ENCODE data around the gene FAM163B.

The FAM163B gene

DNA sequence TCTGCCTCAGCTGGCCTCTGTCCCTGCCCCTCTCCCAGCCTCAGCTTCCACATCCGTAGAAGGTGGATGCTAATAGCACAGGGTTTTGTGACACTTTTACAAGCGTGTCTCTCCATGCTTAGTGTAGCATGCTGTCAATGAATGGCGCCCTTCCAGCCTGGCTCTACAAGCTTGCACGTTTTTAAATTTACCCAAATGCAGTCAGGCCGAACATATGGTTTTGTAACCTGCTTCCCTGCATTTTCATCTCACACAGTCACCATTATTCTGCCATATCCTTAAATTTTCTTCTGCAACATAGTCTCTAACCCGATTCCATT, 28.8 kb downstream of the FAM163B start:
- no peak for DNase-seq

DNA sequence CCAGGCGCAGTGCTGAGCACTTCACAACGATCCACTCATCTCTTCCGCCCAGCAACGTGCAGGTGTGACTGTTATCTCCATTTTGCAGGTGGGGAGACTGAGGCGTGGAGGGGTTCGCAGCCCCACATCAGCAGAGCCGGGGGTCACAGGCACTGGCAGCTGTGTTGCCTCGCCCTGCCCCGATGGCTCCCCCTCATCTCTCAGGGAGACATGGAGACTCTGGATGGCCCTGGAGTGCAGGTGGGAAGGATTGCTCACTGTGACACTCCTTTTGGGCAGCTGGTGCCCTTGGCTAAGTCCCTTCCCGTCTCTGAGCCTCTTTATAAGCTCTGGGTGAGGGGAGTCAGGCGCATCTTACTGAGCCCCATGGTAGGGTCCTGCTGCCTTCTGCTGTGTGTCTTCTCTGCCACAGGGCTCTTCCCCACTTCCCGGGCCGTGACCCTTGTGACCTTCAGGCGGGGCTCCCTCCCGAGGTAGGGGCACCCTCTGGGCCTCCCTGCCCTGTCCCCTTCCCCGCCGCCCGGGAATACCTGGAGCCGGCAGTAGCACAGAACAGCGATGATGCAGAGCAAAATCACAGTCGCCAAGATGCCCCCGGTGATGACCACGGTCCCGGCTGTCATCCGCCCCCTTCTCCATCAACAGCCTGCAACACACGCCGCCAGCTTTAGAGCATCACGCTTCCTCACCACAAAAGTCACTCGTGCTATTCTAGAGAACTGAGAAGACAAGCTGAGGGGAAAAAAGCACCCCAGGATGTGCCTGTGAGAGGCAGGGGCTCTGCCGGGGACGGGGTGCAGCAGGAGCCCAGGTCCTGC, 29.4 kb downstream of the FAM163B start:
- no peak for DNase-seq

- DNase-seq = no peak
Measured at GRCh38 chr9:133578524-133579441, 30.4 kb downstream of the FAM163B start.

GRCh38 chr9:133577737-133578112, 31.5 kb downstream of the FAM163B start:
- DNase-seq = no peak

- DNase-seq = no peak
Measured at GRCh38 chr9:133576875-133577736, 32.1 kb downstream of the FAM163B start.

DNA sequence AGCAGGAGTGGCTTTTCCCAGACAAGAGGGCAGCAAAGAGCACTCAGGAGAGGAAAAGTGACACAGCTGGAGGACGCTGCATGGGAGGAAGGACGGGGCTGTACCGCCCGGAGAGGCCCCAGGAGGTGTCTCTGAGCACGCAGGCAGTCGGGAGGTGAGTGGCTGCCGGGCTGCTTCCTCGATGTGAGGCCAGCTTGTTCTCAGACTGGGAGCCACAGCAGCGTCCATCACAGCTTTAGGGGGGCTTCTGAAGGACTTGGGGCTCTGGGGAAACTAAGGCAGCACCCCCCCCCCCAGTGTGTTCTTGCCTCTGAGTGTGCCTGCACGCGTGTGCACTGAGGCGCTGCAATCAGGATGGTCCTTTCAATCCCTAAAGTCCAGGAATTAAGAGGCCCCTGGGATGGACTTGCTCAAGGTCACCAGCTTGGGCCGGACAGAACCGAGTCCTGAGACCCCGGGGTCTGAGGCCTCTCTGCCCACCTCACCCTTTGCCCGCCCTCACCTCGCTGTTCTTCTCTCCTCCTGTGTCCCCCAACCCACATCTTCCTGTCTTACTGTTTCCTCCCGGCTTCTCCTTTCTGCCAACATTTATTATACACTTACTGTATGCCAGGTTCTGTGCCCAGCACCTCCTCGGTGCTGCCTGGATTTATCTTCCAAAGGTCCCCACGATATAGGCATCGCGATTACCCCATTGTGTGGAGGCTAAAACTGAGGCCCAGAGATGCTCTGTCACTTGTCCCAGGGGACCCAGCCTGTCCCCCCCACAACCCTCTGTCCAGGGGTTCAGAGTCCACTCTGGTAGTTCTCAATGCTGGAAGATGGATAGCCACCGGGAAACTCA, 32.9 kb downstream of the FAM163B start:
- DNase-seq = no peak

DNA sequence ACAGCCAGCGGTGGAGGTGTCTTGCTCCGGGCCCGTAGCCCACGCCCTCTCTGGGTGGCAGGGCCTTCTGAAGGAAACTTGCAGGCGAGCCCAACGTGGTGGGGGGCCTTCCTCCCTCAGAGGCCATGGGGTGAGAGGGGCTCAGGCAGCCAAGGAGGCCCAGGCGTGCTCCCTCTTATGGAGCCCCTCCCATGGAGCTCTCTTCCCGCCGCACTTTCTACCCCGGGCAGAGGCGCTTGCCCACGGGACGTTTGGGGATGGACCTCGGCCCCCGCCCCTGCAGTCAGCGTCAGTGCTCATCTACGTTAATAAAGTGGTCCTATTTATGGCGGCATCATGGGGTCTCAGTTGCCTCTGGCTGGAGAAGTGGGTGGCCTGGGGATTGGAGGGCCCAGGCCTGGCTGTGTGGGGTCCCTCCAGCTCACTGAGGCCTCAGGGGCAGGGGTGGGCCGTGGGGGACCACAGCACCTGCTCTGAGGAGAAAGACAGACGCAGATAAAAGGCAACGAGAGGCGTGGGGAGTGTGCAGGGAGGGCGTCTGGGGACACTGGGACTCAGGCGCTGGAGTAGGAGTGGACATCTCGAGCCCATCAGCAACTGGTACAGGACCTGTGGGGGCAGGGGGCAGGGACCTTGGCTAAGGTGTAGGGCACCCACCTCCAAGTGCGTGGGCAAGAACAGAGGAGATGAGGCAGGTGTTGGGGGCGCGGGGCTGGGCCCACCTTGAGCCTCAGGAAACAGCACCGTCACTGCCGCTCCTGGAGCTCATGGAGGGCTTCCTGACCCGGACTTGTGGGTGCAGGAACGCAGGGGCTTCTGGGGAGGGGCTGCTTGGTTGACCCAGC, 33.8 kb downstream of the FAM163B start:
- DNase-seq = no peak

GRCh38 chr9:133574771-133575170, 34.4 kb downstream of the FAM163B start:
- DNase-seq = no peak

- DNase-seq = no peak
Measured at GRCh38 chr9:133573791-133574515, 35.2 kb downstream of the FAM163B start.

DNA sequence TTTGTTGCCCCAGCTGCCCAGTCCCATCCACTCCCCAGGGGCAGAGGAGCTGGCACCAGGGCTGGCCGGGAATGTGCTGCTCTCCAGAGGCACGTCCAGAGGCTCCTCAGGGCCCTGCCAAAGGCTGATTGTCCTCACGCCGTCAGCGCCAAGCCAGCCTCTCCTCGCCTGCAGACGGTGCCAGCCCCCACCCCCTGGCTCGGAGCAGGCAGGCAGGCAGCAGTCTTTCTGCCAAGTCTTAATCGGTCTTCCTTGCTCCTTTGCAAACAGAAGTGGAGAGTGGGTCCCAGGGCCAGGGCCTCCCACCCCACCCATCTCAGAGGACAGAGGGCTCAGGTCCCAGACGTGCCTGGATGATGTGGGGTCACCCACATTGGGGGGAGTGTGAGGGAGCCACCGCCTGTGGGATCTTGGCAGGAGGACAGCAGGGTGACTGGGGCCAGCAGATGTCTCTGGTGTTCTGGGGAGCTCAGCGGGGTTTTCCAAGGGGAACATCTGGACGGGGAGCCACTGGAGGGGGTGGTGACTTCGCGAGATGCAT, 36.3 kb downstream of the FAM163B start:
- peak; percentile 36 to 74 for DNase-seq

- DNase-seq = no peak
Measured at GRCh38 chr9:133571896-133572595, 37.1 kb downstream of the FAM163B start.

DNA sequence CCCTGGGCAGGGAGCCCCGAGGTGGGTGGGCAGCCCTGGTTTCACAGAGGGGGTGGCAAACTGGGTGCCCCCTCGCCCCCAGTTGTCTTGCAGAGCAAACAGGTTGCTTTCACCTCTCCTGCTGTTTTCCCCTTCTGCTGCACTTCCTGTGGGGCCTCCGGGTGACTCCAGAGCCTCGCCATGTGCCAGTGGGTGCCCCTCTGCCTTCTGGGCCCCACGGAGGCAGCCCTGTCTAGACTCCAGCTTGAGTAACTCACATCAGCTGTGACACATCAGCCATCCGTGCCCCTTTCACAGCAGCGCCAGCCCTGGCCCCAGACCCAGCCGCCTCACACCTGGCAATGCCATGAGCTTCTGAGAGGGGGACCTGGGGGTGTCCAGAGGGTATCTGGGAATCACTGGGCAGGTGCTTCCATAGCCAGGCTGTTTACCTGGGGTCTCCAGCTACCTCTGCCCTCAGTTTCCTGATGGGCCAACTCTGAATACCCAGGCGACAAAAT, 37.7 kb downstream of the FAM163B start:
- no peak for DNase-seq

- no peak for DNase-seq
Measured at GRCh38 chr9:133570691-133571080, 38.5 kb downstream of the FAM163B start.

- peak in 1 of 2 experiments; percentile 18 for DNase-seq
Measured at GRCh38 chr9:133569891-133570690, 39.1 kb downstream of the FAM163B start.

DNA sequence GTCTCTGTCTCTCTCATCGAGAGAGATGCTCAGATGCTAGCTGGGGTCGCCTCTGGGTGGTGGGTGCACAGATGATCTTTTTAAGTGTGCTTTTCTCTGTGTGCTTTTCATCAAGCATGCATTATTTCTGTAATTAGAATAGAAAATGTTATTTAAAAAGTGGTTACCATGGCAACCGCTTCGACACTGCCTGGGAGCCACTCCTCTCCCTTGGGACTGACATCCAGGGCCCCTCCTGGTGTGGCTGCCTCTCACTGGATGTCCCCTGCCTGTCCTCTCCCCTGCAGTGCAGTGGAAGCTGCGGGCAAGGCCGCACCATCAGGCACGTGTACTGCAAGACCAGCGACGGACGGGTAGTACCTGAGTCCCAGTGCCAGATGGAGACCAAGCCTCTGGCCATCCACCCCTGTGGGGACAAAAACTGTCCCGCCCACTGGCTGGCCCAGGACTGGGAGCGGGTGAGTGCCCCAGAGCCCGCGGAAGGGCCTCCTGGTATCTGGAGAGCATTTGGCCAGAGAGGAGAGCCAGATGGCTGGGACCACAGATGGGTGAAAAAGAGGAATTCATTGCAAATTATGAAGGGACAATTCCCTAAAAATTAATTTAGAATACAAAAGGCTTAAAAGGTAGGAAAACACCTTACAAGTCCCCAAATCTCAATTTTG, 39.9 kb downstream of the FAM163B start:
- DNase-seq = no peak

GRCh38 chr9:133568186-133568585, 41.0 kb downstream of the FAM163B start:
- DNase-seq = no peak

DNA sequence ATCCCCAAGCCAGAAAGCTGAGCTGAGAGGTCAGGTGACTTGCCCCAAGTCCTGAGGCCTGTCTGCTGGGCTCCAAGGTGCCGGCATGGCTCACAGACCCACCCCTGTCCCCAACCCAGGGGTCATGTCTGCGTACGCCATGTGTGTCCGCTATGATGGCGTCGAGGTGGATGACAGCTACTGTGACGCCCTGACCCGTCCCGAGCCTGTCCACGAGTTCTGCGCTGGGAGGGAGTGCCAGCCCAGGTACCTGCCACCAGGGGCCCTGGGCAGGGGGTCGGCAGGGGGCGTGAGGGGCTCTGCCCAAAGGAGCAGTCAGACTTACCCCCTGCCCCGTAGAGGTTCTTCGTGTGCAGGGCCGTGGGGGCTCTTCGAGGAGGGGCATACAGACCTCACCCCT, 42.4 kb downstream of the FAM163B start:
- no peak for DNase-seq

DNA sequence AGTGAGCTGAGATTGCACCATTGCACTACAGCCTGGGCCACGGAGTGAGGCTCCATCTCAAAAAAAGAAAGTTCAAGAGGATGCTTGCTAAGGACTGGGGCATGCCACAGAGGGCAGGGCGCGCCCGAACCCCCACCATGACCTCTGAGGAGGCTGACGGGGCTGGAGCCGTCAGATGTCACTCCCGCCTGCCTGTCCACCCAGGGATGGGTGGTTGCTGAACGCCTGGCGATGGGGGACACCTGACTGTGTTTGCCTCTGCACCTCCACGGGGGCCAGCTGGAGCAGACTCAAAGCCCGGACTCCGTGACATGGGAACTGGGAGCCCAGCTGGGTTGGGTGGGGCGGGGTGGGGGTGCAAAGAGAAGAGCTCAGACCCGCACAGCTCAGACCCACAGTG, 42.8 kb downstream of the FAM163B start:
- DNase-seq = no peak

Data from NCI-H446 (cell line).